ENCODE measurements around the gene GPR34.

GPR34 gene

GRCh38 chrX:41692162-41692749 is 3.5 kb downstream of the GPR34 start:
- in situ Hi-C loops (cut with MboI; ENCODE audit: low pct_unique_long_range_greater_than_20kb, low sequenced_read_pairs, unreplicated experiment): no loop called here
- DNase-seq (ENCODE audit: low spot score): no peak
- TF ChIP-seq CTCF (IDR thresholded peaks at IDR 0.05; ENCODE audit: extremely low read depth, insufficient read depth, missing control alignments): no peak

GRCh38 chrX:41693024-41693423 is 4.3 kb downstream of the GPR34 start:
- no peak for DNase-seq (ENCODE audit: low spot score)
- in situ Hi-C loops (cut with MboI; ENCODE audit: low pct_unique_long_range_greater_than_20kb, low sequenced_read_pairs, unreplicated experiment): no loop called here
- no peak for TF ChIP-seq CTCF (IDR thresholded peaks at IDR 0.05; ENCODE audit: extremely low read depth, insufficient read depth, missing control alignments)

- TF ChIP-seq CTCF (IDR thresholded peaks at IDR 0.05; ENCODE audit: extremely low read depth, insufficient read depth, missing control alignments): no peak
- DNase-seq (ENCODE audit: low spot score): no peak
- in situ Hi-C loops (cut with MboI; ENCODE audit: low pct_unique_long_range_greater_than_20kb, low sequenced_read_pairs, unreplicated experiment): no loop called here
Measured at GRCh38 chrX:41695426-41695825, 6.7 kb downstream of the GPR34 start.

- in situ Hi-C loops (cut with MboI; ENCODE audit: low pct_unique_long_range_greater_than_20kb, low sequenced_read_pairs, unreplicated experiment): no loop called here
- TF ChIP-seq CTCF (IDR thresholded peaks at IDR 0.05; ENCODE audit: extremely low read depth, insufficient read depth, missing control alignments): no peak
- no peak for DNase-seq (ENCODE audit: low spot score)
Measured at GRCh38 chrX:41703574-41704029, 14.8 kb downstream of the GPR34 start.

GRCh38 chrX:41705042-41705441 is 16.3 kb downstream of the GPR34 start:
- in situ Hi-C loops (cut with MboI; ENCODE audit: low pct_unique_long_range_greater_than_20kb, low sequenced_read_pairs, unreplicated experiment): no loop called here
- TF ChIP-seq CTCF (IDR thresholded peaks at IDR 0.05; ENCODE audit: extremely low read depth, insufficient read depth, missing control alignments): no peak
- no peak for DNase-seq (ENCODE audit: low spot score)

- no peak for TF ChIP-seq CTCF (IDR thresholded peaks at IDR 0.05; ENCODE audit: extremely low read depth, insufficient read depth, missing control alignments)
- in situ Hi-C loops (cut with MboI; ENCODE audit: low pct_unique_long_range_greater_than_20kb, low sequenced_read_pairs, unreplicated experiment): no loop called here
- DNase-seq (ENCODE audit: low spot score): no peak
Measured at GRCh38 chrX:41705680-41706374, 17.1 kb downstream of the GPR34 start.
